Mesenchymal stem cell (in vitro differentiated cells and primary cell): ENCODE measurements around the gene EHD4.

Experiments used
- DNase-seq: peaks from one replicate; pipeline ENCODE4 v3.0.0-alpha.2; 2013
- H2AFZ ChIP-seq: one replicate; pipeline ENCODE4 v1.6.1; 2013; ENCODE audit warnings: low read depth, mild to moderate bottlenecking, control low read depth, inconsistent platforms, low read length, moderate library complexity
- H2AK5ac ChIP-seq: 2 replicates; pipeline ENCODE4 v1.6.1; 2013; ENCODE audit warnings: low read length, moderate library complexity, mild to moderate bottlenecking, inconsistent platforms; ENCODE audit not compliant: severe bottlenecking
- H2BK120ac ChIP-seq: one replicate; pipeline ENCODE4 v1.6.1; 2013; ENCODE audit warnings: low read depth, mild to moderate bottlenecking, inconsistent platforms, low read length, moderate library complexity
- H2BK12ac ChIP-seq, 2 experiments: one replicate each; pipeline ENCODE4 v1.6.1; 2013; ENCODE audit warnings: inconsistent platforms in 2 of 2, low read length in 2 of 2, mild to moderate bottlenecking in 2 of 2, moderate library complexity in 2 of 2, control low read depth in 1 of 2
- H2BK15ac ChIP-seq: one replicate; pipeline ENCODE4 v1.6.1; 2013; ENCODE audit warnings: mild to moderate bottlenecking, low read depth, inconsistent platforms; ENCODE audit not compliant: poor library complexity, severe bottlenecking
- H2BK5ac ChIP-seq: 2 replicates; pipeline ENCODE4 v1.6.1; 2013; ENCODE audit warnings: low read depth, mild to moderate bottlenecking, low read length, control low read depth, inconsistent platforms; ENCODE audit not compliant: poor library complexity, severe bottlenecking
- H3K14ac ChIP-seq, 2 experiments: one replicate each; pipeline ENCODE4 v1.6.1; 2013; ENCODE audit warnings: inconsistent platforms in 2 of 2, low read length in 2 of 2, control low read depth in 1 of 2, mild to moderate bottlenecking in 1 of 2, moderate library complexity in 1 of 2
- H3K18ac ChIP-seq, 2 experiments: one replicate each; pipeline ENCODE4 v1.6.1; 2013; ENCODE audit warnings: inconsistent platforms in 2 of 2, low read length in 2 of 2, control low read depth in 1 of 2, low read depth in 1 of 2, mild to moderate bottlenecking in 1 of 2
- H3K23ac ChIP-seq, 2 experiments: one replicate each; pipeline ENCODE4 v1.6.1; 2013; ENCODE audit warnings: inconsistent platforms in 2 of 2, low read length in 2 of 2, mild to moderate bottlenecking in 2 of 2, moderate library complexity in 2 of 2, control low read depth in 1 of 2
- H3K27ac ChIP-seq: 2 replicates; pipeline ENCODE4 v1.5.1; 2013; ENCODE audit warnings: mild to moderate bottlenecking, moderate library complexity, low read length, control low read depth, inconsistent platforms; ENCODE audit not compliant: poor library complexity, severe bottlenecking
- H3K27me3 ChIP-seq, 2 experiments: 2 replicates each; pipeline versions ENCODE4 v1.6.1 to v1.7.0; 2013; ENCODE audit warnings: low read length in 2 of 2, mild to moderate bottlenecking in 2 of 2, moderate library complexity in 2 of 2, control low read depth in 1 of 2, inconsistent platforms in 1 of 2; ENCODE audit not compliant: control insufficient read depth in 1 of 2, insufficient read depth in 1 of 2
- H3K36me3 ChIP-seq, 2 experiments: 2 replicates each; pipeline versions ENCODE4 v1.6.1 to v1.7.0; 2013; ENCODE audit warnings: low read length in 2 of 2, control low read depth in 1 of 2, inconsistent platforms in 1 of 2, low read depth in 1 of 2, mild to moderate bottlenecking in 1 of 2; ENCODE audit not compliant: insufficient read depth in 2 of 2, control insufficient read depth in 1 of 2
- H3K4ac ChIP-seq, 2 experiments: one replicate each; pipeline ENCODE4 v1.6.1; 2013; ENCODE audit warnings: inconsistent platforms in 2 of 2, low read length in 2 of 2, mild to moderate bottlenecking in 2 of 2, moderate library complexity in 2 of 2, control low read depth in 1 of 2, low read depth in 1 of 2
- H3K4me1 ChIP-seq: 2 replicates; pipeline ENCODE4 v1.6.1; 2013; ENCODE audit warnings: low read depth, low read length, control low read depth; ENCODE audit not compliant: control insufficient read depth, insufficient read depth
- H3K4me2 ChIP-seq: 2 replicates; pipeline ENCODE4 v1.6.1; 2013; ENCODE audit warnings: low read length, mild to moderate bottlenecking, inconsistent platforms; ENCODE audit not compliant: poor library complexity, severe bottlenecking
- H3K4me3 ChIP-seq, 2 experiments: 2 replicates each; pipeline versions ENCODE4 v1.5.1 to v1.7.0; 2013; ENCODE audit warnings: low read length in 2 of 2, mild to moderate bottlenecking in 2 of 2, control low read depth in 1 of 2, low read depth in 1 of 2; ENCODE audit not compliant: insufficient read depth in 1 of 2
- H3K79me1 ChIP-seq: replicated peaks from 2 replicates; pipeline ENCODE4 v1.6.1; 2013; ENCODE audit warnings: mild to moderate bottlenecking, control low read depth, low read length, inconsistent platforms; ENCODE audit not compliant: poor library complexity, severe bottlenecking
- H3K9ac ChIP-seq: 2 replicates; pipeline ENCODE4 v1.7.0; 2013; ENCODE audit warnings: mild to moderate bottlenecking, low read length, moderate library complexity
- H3K9me3 ChIP-seq: 2 replicates; pipeline ENCODE4 v1.7.0; 2013; ENCODE audit warnings: mild to moderate bottlenecking, low read length; ENCODE audit not compliant: control insufficient read depth
- H4K8ac ChIP-seq: one replicate; pipeline ENCODE4 v1.6.1; 2013; ENCODE audit warnings: inconsistent platforms, mild to moderate bottlenecking, low read length, moderate library complexity
- H4K91ac ChIP-seq: one replicate; pipeline ENCODE4 v1.6.1; 2013; ENCODE audit warnings: mild to moderate bottlenecking, low read length, inconsistent platforms
- WGBS: methylation state at CpG from one replicate; pipeline ENCODE4 v1.1.7; 2013; ENCODE audit warnings: mixed read lengths; 5-methylcytosine and 5-hydroxymethylcytosine counted together

The EHD4 gene

DNA sequence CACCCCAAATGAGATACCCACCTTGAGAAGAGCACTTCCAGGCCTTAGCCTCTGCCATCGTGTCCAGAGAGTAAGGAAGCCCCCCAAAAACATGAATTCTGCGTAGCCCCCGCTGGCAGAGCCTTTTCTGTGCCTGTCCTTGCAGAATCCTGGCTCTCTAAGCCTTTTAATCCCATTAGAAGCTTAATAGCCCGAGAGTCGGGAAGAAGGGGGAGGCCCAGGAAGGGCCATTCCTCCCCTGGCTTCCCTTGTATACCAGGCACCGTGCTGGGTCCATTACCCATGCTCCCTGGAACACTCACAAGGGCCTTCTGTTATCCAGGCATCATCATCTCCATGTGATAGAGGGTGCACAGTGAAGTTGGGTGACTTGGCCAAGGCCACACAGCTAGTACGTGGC is 85.6 kb downstream of the EHD4 start:
- H3K4me1 ChIP-seq = peaks cover 24% of the 10 kb centered on the region
- no peak overlapping the region for H2BK12ac ChIP-seq
- WGBS = 94% methylated on average over 5 of the region's 7 CpGs
- H3K4me3 ChIP-seq = no peak overlapping the region
- no peaks in the 10 kb centered on the region for H3K79me1 ChIP-seq
- H3K9me3 ChIP-seq = no peaks in the 10 kb centered on the region
- peaks cover 0 to 33% of the 10 kb centered on the region in 2 experiments for H3K36me3 ChIP-seq
- no peak overlapping the region for H2AK5ac ChIP-seq
- no peak for DNase-seq
- no peak overlapping the region for H4K8ac ChIP-seq
- no peak overlapping the region for H3K14ac ChIP-seq
- H2BK5ac ChIP-seq = no peak overlapping the region
- no peak overlapping the region for H3K4ac ChIP-seq
- no peak overlapping the region for H3K4me2 ChIP-seq
- no peak overlapping the region for H3K23ac ChIP-seq
- no peak overlapping the region for H2BK15ac ChIP-seq
- no peak overlapping the region for H3K27ac ChIP-seq
- H4K91ac ChIP-seq = peak overlapping the region; percentile 2
- H2BK120ac ChIP-seq = no peak overlapping the region
- no peak overlapping the region for H3K18ac ChIP-seq
- H3K9ac ChIP-seq = no peak overlapping the region
- peaks cover 0 to 40% of the 10 kb centered on the region in 2 experiments for H3K27me3 ChIP-seq
- H2AFZ ChIP-seq = no peak overlapping the region

DNA sequence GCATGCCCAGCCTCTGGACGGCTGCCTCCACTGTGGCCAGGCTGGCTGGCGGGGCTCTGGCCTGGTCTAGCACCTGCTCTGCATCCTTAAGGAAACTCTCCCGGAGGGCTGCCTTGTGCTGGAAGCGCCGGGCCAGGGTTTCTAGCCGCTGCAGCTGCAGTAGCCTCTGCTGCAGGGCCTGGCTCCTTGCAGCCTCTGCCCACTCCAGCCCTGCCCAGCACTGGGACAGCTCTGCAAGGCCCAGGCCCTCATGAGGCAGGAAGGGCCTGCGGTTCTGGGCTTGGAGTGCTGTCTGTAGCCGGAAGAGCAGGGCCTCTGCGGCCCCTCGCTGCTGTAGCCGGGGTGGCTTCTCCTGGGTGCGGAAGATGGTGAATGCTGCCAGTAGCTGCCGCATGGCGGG is 86.5 kb downstream of the EHD4 start:
- 95% methylated on average over 14 of the region's 14 CpGs for WGBS

DNA sequence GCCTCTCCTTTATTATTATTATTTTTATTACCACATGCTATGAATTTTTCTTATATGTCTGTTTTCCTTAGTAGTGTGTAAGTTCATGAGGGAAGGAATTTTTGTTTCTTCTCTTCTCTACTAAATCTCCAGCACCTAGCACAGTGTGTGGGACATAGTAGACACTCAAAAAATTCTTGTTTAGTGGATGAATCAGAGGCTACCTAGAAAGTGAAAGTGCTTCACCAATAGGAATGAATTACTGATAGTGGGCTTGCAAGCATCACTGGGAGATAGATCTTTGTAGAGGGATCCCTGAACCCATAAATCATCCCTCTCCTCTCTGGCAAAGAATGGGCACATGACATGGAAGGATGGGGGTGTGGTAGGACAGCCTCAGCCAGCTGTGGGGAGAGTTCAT is 87.0 kb downstream of the EHD4 start:
- no peak overlapping the region for H3K23ac ChIP-seq
- no peak overlapping the region for H2BK120ac ChIP-seq
- H3K9me3 ChIP-seq = no peaks in the 10 kb centered on the region
- H2AFZ ChIP-seq = no peak overlapping the region
- H3K4ac ChIP-seq = no peak overlapping the region
- no peak overlapping the region for H3K14ac ChIP-seq
- H3K27ac ChIP-seq = no peak overlapping the region
- H3K4me3 ChIP-seq = no peak overlapping the region
- H3K27me3 ChIP-seq = peaks cover 6 to 42% of the 10 kb centered on the region in 2 experiments
- peaks cover 0 to 44% of the 10 kb centered on the region in 2 experiments for H3K36me3 ChIP-seq
- H3K4me1 ChIP-seq = peaks cover 21% of the 10 kb centered on the region
- H3K79me1 ChIP-seq = no peaks in the 10 kb centered on the region
- no peak overlapping the region for H3K18ac ChIP-seq
- no peak overlapping the region for H2AK5ac ChIP-seq
- no peak overlapping the region for H2BK15ac ChIP-seq
- H3K4me2 ChIP-seq = no peak overlapping the region
- H2BK12ac ChIP-seq = no peak overlapping the region
- no peak overlapping the region for H4K91ac ChIP-seq
- no peak for DNase-seq
- no peak overlapping the region for H3K9ac ChIP-seq
- H4K8ac ChIP-seq = no peak overlapping the region
- no peak overlapping the region for H2BK5ac ChIP-seq

More for the DNA sequence above, 86.5 kb downstream of the EHD4 start:
- no peak overlapping the region for H3K27ac ChIP-seq
- H2BK15ac ChIP-seq = no peak overlapping the region
- H2BK12ac ChIP-seq = no peak overlapping the region
- H4K8ac ChIP-seq = no peak overlapping the region
- peaks cover 0 to 39% of the 10 kb centered on the region in 2 experiments for H3K36me3 ChIP-seq
- no peak overlapping the region for H3K23ac ChIP-seq
- no peak overlapping the region for H2BK120ac ChIP-seq
- no peak overlapping the region for H2AFZ ChIP-seq
- H3K9ac ChIP-seq = no peak overlapping the region
- no peak overlapping the region for H4K91ac ChIP-seq
- no peak overlapping the region for H2AK5ac ChIP-seq
- H3K14ac ChIP-seq = no peak overlapping the region
- peaks cover 21% of the 10 kb centered on the region for H3K4me1 ChIP-seq
- H3K4me3 ChIP-seq = no peak overlapping the region
- no peak overlapping the region for H3K4me2 ChIP-seq
- no peak overlapping the region for H3K18ac ChIP-seq
- H3K27me3 ChIP-seq = peaks cover 6 to 42% of the 10 kb centered on the region in 2 experiments
- no peaks in the 10 kb centered on the region for H3K9me3 ChIP-seq
- no peak for DNase-seq
- no peak overlapping the region for H3K4ac ChIP-seq
- H2BK5ac ChIP-seq = no peak overlapping the region
- no peaks in the 10 kb centered on the region for H3K79me1 ChIP-seq

- Histone ChIP-seq H3K18ac (no peak overlapping the region), H2BK5ac (no peak overlapping the region), H2BK120ac (no peak overlapping the region), H3K14ac (no peak overlapping the region), H3K4ac (no peak overlapping the region), H3K4me1 (peaks cover 24% of the 10 kb centered on the region), H2AK5ac (no peak overlapping the region), H3K9me3 (no peaks in the 10 kb centered on the region), H4K91ac (no peak overlapping the region), H2BK15ac (no peak overlapping the region), H3K36me3 (peaks cover 0 to 53% of the 10 kb centered on the region in 2 experiments), H3K27me3 (peaks cover 6 to 42% of the 10 kb centered on the region in 2 experiments), H2AFZ (no peak overlapping the region), H3K9ac (no peak overlapping the region), H3K4me3 (no peak overlapping the region), H3K79me1 (no peaks in the 10 kb centered on the region), H2BK12ac (no peak overlapping the region), H3K27ac (no peak overlapping the region), H3K4me2 (no peak overlapping the region), H4K8ac (no peak overlapping the region), H3K23ac (no peak overlapping the region)
- 91% methylated on average over 7 of the region's 7 CpGs for WGBS
- no peak for DNase-seq
Measured at GRCh38 chr15:41884458-41884857, 87.9 kb downstream of the EHD4 start.
